ENCODE results near the gene SSR4.

Gene SSR4

GRCh38 chrX:153782313-153782712 lies 12.2 kb upstream of the SSR4 start:
- DNase-seq, result no peak

GRCh38 chrX:153782871-153783270 lies 11.6 kb upstream of the SSR4 start:
- no peak for DNase-seq

GRCh38 chrX:153783378-153784013 lies 11.0 kb upstream of the SSR4 start:
- no peak for DNase-seq

- no peak for DNase-seq
Measured at GRCh38 chrX:153784325-153784967, 10.0 kb upstream of the SSR4 start.

- DNase-seq, result no peak
Measured at GRCh38 chrX:153786669-153787068, 7.8 kb upstream of the SSR4 start.

GRCh38 chrX:153789654-153790053 lies 4.8 kb upstream of the SSR4 start:
- no peak for DNase-seq

GRCh38 chrX:153791104-153791852 lies 3.2 kb upstream of the SSR4 start:
- no peak for DNase-seq

- no peak for DNase-seq
Measured at GRCh38 chrX:153792368-153792767, 2.1 kb upstream of the SSR4 start.

GRCh38 chrX:153793291-153793690 lies 1.2 kb upstream of the SSR4 start:
- no peak for DNase-seq

- DNase-seq, result peak; percentile 7
Measured at GRCh38 chrX:153794897-153795816, 689 bp downstream of the SSR4 start.

- DNase-seq, result no peak
Measured at GRCh38 chrX:153797415-153798015, 3.0 kb downstream of the SSR4 start.

GRCh38 chrX:153799326-153799725 lies 4.9 kb downstream of the SSR4 start:
- no peak for DNase-seq

GRCh38 chrX:153800177-153800722 lies 5.8 kb downstream of the SSR4 start:
- DNase-seq, result no peak

- no peak for DNase-seq
Measured at GRCh38 chrX:153800746-153801145, 6.3 kb downstream of the SSR4 start.

GRCh38 chrX:153801669-153802068 lies 7.2 kb downstream of the SSR4 start:
- no peak for DNase-seq

- no peak for DNase-seq
Measured at GRCh38 chrX:153802513-153803045, 8.1 kb downstream of the SSR4 start.

GRCh38 chrX:153803211-153804099 lies 9.0 kb downstream of the SSR4 start:
- DNase-seq, result no peak

GRCh38 chrX:153804100-153804595 lies 9.7 kb downstream of the SSR4 start:
- no peak for DNase-seq

- DNase-seq, result no peak
Measured at GRCh38 chrX:153804621-153805020, 10.2 kb downstream of the SSR4 start.

- no peak for DNase-seq
Measured at GRCh38 chrX:153805436-153805835, 11.0 kb downstream of the SSR4 start.

Measured in stimulated activated naive CD4-positive, alpha-beta T cell treated with Interleukin-2 at 50 U/mL for 16 hours (primary cell).